Measurements from ENCODE around the gene HRH1.
"Not testable (repeated sequence)": the region's sequence is repeated elsewhere in the genome, so short reads cannot be mapped to it uniquely, and the experiment has no call there.

The HRH1 gene

DNA sequence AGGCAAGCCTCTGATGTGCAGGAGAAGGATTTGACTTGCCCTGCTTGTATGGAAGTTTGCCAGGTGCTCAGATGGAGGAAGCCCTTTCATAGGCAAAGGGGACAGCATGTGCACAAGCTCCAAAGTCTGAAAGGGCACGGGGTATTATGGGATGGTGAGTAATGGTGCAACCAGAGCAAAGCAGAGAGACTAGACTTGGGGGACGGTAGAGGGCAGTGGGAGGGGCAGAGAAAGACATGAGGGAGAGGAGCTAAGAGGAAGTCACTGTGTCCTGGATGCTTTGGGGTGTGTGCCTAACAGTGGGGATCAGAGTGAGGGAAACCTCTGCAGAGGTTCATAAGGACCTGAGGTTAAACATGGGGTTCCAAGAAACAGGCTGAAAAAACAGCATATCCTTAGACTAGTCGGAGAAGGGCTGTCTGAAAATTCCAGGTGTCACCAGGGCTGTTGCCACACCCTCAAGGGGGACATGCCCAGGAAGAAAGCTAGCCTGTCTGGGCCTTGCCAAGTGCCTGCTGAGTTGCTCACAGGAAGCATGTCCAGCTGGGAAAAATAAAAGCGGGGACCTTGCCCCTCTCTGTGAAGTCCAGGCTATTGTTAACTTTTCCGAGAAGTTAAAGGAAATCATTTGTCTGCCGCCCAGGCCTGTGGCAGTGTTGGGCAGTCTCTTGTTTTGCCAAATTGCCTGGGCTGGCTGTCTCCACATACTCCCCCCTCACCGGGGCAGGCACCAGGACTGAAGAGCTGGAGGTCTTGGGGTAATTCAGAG, 47.1 kb downstream of the HRH1 start:
- in situ Hi-C loops (cut with MboI; ENCODE audit: low sequenced_read_pairs): no loop called here

DNA sequence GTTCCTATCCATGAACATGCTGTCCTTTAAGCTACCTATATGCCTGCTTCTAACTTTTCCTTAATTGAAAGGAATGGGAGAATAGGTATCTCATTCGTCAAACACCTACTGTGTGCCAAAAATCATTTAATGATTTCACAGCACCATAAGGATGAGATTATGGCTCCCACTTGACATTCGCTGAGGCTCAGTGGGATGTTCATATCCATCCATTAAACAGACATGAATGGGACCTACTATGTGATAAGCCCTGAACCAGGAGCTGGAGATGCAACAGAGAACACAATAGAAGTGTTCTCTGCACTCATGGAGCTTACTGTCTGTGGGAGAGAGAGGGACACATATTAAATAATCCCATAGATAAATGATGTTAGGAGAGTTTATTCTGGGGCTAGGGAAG, 49.7 kb downstream of the HRH1 start:
- in situ Hi-C loops (cut with MboI; ENCODE audit: low sequenced_read_pairs): no loop called here

DNA sequence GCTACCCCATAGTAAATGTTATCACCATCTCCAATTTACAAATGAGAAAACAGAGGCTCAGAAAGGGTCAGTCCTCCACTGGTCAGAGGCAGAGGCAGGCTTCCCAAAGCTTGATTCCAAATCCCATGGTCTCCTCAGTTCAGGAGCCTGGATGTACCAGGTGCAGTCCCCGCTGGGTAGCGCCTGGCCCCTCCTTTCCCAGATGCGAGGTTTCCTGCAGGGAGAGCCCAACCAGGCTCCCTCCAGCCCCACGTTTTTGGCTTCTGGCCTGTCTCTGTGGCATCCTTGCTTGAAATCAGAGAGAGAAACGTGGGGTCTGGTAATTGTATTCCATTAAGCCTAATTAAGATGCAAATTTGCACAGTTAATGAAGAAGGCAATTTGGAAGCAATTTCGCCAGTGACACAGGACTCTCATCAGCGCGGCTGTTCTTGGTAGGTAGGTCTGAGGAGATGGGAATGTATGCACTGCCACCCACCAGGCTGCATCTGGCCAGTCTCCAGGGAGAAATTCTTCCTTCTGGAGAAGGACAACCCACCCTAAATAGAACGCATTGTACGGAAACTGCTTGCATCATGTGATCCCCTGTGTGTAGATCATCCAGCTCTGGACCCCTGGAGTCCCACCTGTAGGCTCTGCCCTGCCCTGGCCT, 50.5 kb downstream of the HRH1 start:
- in situ Hi-C loops (cut with MboI; ENCODE audit: low sequenced_read_pairs): no loop called here

DNA sequence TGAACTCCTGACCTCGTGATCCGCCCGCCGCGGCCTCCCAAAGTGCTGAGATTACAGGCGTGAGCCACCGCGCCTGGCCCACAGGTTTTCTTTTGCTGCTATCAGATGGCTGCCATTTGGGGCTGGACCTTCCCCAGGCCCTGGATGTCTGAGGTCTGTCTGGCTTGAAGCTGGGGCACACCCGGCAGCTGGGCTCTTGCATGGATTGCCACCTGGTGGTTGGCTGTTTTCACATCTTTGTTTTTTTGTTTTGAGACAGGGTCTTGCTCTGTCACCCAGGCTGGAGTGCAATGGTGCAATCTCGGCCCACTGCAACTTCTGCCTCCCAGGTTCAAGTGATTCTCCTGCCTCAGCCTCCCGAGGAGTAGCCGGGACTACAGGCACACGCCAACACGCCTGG, 51.6 kb downstream of the HRH1 start:
- in situ Hi-C loops (cut with MboI; ENCODE audit: low sequenced_read_pairs): not testable (repeated sequence)

DNA sequence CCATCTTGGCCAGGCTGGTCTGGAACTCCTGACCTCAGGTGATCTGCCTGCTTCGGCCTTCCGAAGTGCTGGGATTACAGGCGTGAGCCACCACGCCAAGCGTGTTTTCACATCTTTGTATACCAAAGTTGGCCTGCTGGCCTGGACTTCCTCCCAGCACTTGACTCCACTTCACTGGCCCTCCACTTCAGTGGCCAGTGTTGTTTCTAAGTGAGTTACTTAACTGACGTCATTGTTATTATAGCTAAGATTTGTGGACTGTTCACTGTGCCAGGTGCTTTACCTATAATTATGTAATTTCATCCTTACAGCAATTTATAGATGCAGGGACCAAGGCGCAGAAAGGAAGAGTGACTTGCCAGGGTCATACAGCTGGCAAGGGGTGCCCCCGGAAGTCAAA, 52.0 kb downstream of the HRH1 start:
- in situ Hi-C loops (cut with MboI; ENCODE audit: low sequenced_read_pairs): no loop called here

DNA sequence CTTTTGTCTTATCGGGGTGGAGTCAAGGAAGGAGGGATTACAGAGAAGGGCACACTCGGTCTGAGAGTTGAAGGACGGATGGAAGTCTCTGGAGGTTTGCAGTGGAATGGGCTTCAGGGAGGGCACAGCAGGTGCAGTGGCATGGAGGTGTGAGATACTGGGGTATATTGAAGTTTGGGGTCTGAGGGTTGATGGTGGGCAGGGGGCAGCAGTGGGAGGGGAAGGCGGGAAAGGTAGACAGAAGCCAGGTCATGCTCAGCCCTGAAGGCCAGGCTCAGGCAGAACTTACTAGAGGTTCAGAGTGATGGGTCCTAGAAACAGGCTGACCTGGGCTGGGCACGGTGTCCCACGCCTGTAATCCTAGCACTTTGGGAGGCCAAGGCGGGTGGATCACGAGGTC, 52.7 kb downstream of the HRH1 start:
- in situ Hi-C loops (cut with MboI; ENCODE audit: low sequenced_read_pairs): no loop called here

DNA sequence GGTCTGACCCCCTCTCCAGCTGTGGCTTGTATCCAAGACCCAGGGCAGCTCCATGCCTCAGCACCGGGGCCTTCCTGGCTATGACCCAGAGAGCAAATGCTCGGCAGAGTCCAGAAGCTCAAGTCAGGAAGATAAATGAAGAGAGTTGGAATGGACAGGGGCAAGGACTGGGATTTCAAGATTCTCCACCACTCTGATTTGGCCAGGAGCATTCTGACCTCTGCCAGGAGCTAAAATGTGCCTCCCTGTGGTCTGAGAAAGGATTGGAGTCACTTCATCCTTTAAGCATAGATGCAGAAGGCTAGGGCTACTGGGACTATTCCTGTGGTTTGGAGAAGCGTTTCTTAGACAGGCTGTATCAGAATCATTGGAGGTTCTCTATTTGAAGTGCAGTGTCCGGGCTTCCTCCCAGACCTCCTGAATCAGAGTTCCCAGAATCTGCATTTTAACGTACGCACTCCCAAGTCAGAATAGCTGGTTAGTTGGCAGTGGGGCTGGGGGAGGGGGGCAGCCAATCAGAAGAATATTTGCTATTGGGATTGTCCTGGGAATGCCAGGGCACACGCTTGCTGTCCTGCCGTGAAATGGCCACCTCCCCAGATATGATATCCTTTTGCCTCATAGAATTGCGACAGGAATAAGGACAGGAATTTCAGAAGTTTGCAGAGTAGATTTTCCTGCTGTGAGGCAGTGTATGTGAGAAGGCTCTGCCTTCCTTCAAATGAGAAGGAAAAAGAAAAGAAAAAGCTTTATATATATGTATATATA, 57.4 kb downstream of the HRH1 start:
- in situ Hi-C loops (cut with MboI; ENCODE audit: low sequenced_read_pairs): no loop called here

DNA sequence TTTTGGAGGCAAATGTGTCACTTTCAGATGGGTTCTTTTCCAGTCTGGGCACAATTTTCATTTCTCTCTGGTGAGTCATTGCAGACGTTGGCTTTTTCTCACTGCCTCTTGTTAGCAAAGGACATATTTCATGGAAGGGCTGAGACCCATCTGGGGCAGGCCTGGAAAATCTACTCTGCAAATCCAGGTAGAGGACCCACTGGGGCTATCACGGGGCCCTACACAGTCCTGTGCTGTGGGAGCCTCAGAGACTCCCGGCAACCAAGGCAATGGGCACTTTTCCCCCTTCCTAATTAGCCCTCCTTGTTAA, 58.0 kb downstream of the HRH1 start:
- in situ Hi-C loops (cut with MboI; ENCODE audit: low sequenced_read_pairs): no loop called here

DNA sequence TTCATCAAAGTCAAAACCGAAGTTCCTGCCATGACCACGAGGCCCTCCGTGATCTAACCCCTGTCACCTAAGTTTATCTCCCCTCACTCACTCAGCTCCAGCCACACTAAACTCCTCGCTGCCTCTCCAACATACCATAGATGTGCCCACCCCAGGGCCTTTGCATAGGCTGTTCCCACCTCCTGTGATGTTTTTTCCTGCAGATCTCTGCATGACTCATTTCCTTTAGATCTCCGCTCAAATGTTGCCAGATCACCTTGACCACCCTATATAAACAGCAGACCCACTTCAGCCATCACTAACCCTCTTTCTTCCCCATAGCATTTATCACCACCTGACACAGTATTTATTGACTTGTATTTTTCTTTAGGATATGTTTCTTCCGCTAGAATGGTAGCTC, 58.5 kb downstream of the HRH1 start:
- in situ Hi-C loops (cut with MboI; ENCODE audit: low sequenced_read_pairs): no loop called here

DNA sequence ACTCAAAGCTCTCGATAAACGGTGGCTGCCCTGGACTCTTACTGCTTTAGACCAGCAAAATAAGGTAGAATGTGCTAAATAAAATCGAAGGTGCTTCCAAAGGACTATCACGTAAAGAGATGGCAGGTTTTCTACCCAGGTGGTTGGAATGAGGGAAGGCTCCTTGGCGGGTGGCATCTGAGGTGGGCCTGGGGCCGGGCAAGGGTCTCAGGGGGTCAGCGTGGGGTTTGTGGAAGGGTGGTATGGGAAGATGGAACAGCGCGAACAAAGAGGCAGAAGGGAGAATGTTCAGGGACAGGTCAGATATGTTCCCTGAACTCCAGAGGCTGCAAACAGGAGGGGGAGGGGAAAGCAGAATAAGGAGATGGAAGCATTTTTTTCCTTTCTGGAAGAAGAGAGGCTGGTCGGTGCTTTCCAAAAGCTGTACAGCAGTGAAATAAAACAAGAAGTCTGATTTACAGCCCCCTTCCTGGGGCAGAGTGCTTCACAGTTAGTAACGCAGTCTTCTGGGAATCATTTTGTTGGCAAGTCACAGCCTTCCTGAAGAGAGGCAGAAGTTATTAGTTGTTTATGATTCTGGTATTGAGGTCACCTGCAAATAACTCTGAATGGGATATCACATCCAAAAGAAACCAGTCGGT, 59.6 kb downstream of the HRH1 start:
- in situ Hi-C loops (cut with MboI; ENCODE audit: low sequenced_read_pairs): no loop called here

DNA sequence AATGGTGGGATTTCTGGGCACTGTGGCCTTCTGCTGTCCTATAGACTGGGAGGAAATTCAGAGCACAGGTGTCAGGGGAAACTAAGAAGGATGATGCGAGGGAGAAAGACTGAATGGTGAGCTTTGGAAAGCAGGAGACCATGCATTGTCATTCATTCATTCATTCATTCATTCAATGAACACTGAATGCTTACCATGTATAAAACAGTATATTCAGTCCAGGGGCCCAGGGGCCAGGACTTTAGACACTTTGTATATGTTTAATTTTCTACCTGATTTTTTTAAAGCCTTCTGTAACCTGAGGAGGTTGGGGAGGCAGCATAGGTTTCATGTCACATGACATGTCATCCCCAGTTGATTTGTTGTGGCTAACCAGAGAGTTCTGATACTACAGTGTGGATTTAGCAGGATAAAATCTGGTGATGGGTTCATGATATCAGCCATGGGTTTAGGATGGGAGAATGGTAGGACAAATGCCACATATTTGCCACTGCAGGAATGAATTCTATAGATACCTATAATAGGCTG, 60.2 kb downstream of the HRH1 start:
- in situ Hi-C loops (cut with MboI; ENCODE audit: low sequenced_read_pairs): no loop called here

DNA sequence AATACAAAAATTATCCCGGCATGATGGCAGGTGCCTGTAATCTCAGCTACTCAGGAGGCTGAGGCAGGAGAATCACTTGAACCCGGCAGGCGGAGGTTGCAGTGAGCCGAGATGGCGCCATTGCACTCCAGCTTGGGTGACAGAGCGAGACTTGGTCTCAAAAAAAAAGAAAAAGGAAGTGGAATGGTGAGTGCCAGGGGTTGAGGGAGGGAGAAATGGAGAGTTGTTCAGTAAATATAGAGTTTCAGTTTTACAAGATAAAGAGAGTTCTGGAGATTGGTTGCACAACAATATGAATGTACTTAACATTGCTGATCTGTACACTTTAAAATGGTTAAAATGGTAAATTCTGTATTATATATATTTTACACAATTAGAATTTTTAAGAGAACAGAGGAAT, 63.1 kb downstream of the HRH1 start:
- in situ Hi-C loops (cut with MboI; ENCODE audit: low sequenced_read_pairs): not testable (repeated sequence)

DNA sequence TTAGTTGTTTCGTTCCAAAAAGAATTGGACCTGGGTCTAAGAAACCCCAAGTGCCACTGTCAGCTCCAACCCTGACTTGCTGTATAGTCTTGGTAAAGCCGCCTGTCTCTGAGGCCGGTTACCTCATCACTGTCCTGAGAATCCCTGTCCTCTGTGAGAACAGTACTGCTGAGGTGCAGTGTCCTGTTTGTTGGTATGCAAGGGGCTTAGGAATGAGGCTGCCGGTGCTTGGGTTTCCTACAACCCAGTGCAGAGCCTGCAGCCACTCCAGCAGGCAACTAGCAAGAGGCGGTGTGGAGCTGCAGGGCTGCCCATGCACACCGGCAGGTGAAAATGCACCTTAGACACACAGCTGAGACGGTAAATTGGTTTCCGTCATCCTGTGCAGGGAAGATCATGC, 65.9 kb downstream of the HRH1 start:
- in situ Hi-C loops (cut with MboI; ENCODE audit: low sequenced_read_pairs): no loop called here

DNA sequence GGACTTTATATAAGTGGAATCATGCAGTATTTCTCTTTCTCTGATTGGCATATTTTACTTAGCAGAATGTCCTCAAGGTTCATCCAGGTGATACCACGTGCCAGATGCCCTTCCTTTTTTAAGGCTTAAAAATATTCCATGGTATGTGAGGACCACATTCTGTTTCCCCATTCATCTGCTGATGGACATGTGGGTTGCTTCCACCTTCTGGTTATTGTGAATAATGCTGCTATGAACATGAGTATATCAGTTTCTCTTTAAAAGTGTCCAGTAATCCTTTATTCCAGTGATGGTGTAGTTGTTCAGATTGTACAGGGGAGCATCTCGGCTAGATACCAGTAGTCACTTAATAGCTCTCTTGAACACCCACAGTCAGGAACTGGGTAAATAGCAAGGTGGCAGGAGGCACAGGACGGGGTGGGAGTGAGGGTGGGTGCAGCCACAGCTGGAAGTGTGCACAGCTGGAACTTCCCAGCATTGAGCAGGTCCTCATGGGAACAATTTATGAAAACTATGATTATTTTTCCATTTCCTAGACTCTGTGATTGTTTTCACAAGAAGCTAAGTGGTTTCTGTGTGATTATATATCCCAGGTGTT, 67.6 kb downstream of the HRH1 start:
- in situ Hi-C loops (cut with MboI; ENCODE audit: low sequenced_read_pairs): no loop called here

DNA sequence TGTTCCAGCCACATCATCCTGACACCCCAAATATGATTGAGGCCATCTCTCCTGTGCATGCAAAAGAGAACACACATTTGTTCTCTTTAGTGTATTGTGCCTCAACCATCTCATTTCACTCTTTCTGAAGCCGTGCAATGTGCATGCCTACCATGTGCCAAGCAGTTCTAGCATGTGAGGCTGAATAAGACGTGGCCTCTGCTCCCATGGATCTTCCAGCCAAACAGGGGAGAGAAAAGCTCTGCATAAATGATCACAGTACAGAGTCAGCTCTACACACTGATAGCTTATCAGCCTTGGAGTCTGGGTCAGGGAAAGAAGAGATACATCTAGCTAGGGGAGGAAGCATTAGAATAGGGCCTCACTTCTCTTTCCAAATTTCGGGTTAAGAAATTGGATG, 69.7 kb downstream of the HRH1 start:
- in situ Hi-C loops (cut with MboI; ENCODE audit: low sequenced_read_pairs): no loop called here

DNA sequence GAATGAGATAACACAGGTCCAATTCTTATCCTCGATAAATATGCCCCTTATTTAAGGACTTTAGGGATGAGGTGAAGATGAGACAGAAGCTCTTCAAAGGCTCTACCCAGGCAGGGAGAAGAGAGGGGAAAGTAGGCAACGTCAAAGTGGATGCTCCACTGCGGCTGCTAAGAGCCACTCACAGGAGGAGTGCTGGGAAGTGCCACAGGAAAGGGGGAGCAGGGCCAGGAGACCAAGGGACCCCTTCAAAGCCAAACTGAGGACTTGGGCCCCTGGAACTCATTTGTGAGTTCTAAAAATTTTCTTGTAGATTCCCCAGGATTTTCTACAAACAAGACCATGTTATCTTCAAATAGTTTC, 70.6 kb downstream of the HRH1 start:
- in situ Hi-C loops (cut with MboI; ENCODE audit: low sequenced_read_pairs): no loop called here

DNA sequence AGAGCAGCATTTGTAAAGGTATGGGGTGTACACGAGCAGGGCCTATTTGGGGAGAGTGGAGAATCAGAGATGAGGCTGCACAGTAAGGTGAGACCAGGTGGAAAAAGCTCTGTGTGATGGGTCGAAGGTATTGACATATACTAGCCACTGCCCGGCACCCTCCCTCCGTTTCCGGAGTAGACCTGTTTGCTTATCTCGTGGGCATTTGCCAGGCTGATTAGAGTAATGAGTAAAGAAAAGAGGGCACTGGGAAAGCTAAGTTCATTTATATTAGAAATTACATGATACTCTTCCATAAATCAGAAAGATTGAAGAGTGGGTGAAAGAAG, 71.7 kb downstream of the HRH1 start:
- in situ Hi-C loops (cut with MboI; ENCODE audit: low sequenced_read_pairs): no loop called here

DNA sequence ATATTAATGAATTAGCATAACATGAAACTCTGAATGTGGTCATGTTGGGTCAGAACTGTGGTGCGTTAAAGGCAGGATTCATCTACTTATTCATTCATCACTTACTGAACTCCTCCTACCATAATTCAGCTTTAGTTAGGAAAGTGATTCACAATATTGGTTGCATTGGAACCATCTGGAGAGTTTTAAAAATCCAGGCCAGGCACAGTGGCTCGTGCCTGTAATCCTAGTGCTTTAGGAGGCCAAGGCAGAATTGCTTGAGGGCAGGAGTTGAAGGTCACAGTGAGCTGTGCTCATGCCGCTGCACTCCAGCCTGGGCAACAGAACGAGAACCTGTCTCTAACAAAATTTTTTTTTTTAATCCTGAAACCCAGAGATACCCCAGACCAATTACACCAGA, 73.7 kb downstream of the HRH1 start:
- in situ Hi-C loops (cut with MboI; ENCODE audit: low sequenced_read_pairs): no loop called here

DNA sequence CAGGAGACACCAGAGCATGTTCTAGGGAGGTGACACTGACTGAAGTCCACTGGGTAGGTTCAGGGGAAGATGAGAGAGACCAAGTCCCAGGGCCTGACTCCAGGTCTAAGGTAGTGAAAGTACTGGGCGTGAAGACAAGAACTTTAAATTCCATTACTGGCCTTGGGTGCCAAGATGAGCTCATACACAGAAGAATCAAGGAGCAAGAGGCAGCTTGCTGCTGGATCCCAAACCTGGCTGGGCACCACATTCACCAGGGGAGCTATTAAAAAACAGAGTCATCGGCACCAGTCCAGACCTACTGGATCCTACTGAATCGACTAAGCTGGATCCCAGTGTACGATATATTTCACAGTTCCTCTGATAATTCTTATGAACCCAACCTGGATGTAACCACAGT, 75.8 kb downstream of the HRH1 start:
- in situ Hi-C loops (cut with MboI; ENCODE audit: low sequenced_read_pairs): no loop called here

DNA sequence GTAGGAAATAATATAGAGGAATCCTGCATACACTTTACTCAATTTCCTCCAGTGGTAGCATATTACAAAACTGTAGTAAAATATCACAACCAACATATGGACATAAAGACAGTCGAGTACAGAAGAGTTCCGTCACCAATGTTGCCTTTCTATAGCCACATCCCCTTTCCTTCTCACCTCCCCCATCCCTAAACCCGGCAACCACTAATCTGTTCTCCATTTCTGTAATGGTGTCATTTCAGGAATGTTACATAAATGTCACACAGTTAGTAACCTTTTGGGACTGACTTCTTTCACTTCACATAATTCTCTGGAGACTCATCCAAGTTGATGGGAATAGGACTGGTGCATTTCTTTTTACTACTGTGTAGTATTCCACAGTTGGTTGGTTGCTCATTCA, 76.5 kb downstream of the HRH1 start:
- in situ Hi-C loops (cut with MboI; ENCODE audit: low sequenced_read_pairs): no loop called here

DNA sequence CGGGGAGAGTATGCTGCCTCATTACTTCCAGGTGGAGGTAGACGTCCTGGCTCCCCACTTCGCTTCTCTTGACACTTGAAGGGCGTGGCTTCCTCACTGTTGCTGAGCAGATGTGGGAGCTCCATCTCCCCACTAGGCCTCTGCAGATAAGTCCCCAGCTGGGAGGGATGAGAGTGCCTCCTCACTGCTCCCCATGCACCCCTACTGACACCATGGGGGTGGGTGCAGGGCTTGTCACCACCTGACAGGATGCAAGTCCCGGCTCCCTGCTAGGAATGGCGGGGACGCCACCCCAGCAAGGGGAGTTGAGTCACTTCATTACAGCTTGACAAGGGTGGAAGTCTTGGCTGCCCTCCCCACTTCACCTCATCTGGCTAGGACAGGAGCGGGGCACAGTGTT, 81.1 kb downstream of the HRH1 start:
- in situ Hi-C loops (cut with MboI; ENCODE audit: low sequenced_read_pairs): no loop called here
